ENCODE measurements around the gene TIMP2.

DNA sequence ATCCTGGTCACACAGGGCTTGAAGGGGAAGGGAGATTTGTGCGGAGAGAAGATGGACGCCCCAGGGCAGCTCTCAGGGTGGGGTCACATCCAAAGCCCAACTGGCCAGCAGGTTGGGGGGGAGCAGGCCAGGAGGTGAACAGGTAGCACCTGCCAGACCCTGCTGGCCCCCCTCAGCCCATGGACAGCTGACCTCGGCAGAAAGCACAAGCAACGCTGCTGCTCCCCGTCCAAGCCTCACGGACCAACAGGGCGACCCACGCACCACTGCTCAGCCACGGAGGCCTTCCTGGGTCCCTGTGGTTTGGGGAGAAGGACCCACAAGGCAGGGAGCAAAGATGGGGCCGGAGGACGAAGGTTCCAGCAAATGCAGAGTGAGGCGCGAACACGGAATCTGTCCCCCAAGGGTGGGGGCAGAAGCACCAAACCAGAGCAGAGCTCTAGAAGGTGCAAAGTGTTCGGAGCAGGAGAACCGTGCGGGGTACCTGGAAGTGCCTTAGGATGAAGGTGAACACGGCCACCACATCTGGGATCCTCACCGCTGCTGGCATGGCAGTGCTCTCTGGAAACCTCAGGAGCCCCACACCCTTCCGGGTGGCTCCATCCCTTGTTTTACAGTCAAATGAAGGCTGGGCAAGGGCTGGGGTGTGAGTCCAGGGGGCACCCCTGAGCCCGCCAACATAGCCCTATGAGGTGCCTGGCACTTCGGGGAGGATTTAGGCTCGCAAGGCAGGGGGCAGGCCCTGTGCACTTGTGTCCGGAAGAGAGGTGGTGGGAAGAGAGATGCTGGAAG, 40.1 kb downstream of the TIMP2 start:
- TF ChIP-seq POLR2A (IDR thresholded peaks at IDR 0.05; ENCODE audit: low read length) (no peak), GATA1 (IDR thresholded peaks at IDR 0.05; ENCODE audit: low read depth, low read length) (no peak)

All from erythroblast (primary cell).